SH-SY5Y (cell line): ENCODE data around the gene TTLL9.

Source experiments
- GATA2 ChIP-seq: IDR thresholded peaks from 2 replicates; pipeline ENCODE4 v1.6.1; 2011; ENCODE audit warnings: mild to moderate bottlenecking, low read depth, low read length
- GATA3 ChIP-seq: IDR thresholded peaks from 2 replicates; pipeline ENCODE4 v1.6.1; 2011; ENCODE audit warnings: low read depth, mild to moderate bottlenecking, low read length, moderate library complexity

DNA sequence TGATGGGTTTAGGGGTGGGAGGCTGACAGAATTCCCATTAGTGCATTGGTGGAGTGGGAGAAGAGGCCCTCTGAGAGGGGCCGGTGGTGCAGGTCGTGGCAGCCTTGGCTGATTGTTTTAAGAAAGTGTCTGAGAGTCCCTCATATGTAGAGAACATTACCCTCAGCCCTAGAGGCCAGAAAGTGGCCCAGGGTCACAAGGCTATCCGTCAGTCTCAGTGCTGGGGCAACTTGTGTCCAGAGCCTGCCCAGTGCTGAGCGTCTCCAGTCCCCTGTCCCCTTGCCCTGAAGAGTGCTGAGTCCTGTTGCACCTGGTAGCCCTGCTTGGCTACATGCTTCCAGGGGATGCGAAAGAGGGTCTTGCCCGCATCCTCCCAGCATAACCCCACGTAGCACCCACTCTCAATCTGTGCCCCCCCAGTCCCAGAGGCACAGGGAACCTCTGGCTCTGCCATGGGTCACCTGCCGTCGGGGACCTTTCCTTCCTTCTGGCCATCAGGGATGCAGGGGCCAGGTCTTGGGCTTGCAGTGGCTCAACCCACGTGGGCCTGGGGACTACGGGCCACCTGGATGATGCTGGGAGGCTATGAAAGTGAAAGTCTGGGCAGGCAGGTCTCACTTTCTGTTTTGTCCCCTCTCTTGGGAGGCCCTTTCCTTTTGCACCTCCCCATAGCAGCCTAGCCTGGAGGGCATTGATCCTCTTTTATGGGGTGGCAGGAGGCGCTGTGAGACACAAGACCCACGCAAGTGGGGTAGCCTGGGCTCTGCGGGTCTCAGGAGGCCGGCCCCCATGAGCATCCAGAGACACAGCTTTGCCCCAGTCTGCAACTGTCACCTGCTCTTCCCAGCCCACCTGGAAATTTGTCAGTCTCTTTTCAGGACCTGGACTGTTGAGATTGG lies 12.3 kb upstream of the TTLL9 start:
- no peak for TF ChIP-seq GATA2
- no peak for TF ChIP-seq GATA3
